PC-3 (cell line): ENCODE data around the gene TYMS. TPM values are rescaled to one million over a fixed set of nuclear protein-coding genes. Genes with fewer than 3 reads are reported as not detected.

Source experiments
- ATAC-seq: fragments of 200-7000 bp; cut with Tn5 transposase; 2 replicates; pipeline ENCODE4 v1.9.1; 2020; ENCODE audit warnings: mild to moderate bottlenecking, moderate library complexity
- BruUV-seq: library from RNA; stranded (reverse); fragments of 400-500 nt; replicated peaks from 2 replicates; lab custom pipeline; 2021; lab: Mats Ljungman, UMichigan
- CTCF ChIA-PET: fragments of 300-600 bp; sonication (Branson Sonifier 250); formaldehyde crosslinking; loops from one replicate; lab custom pipeline; 2022; ENCODE audit warnings: antibody characterized with exemption; lab: Charles Lee
- POLR2A ChIA-PET: fragments of 300-600 bp; sonication (Branson Sonifier 250); formaldehyde crosslinking; loops from one replicate; lab custom pipeline; 2022; ENCODE audit warnings: antibody characterized with exemption; ENCODE audit not compliant: unreplicated experiment; lab: Charles Lee
- DNase-seq: peaks from one replicate; pipeline ENCODE4 v3.0.0-alpha.2; 2015
- H2AFZ ChIP-seq: fragments of 300-600 bp; sonication (generic); 2 replicates; pipeline ENCODE4 v1.6.0; 2016; ENCODE audit warnings: antibody characterized with exemption, low read length
- H3F3A ChIP-seq: fragments of 300-600 bp; sonication (generic); one replicate; pipeline ENCODE4 v1.6.0; 2017; ENCODE audit warnings: antibody characterized with exemption, low read length, control low read depth, mild to moderate bottlenecking; ENCODE audit not compliant: unreplicated experiment
- H3K27ac ChIP-seq: fragments of 300-600 bp; sonication (generic); 2 replicates; pipeline ENCODE4 v1.5.1; 2016; ENCODE audit warnings: mild to moderate bottlenecking, low read length
- H3K27me3 ChIP-seq: fragments of 300-600 bp; sonication (generic); 2 replicates; pipeline ENCODE4 v1.6.1; 2016; ENCODE audit warnings: low read length, mixed read lengths
- H3K36me3 ChIP-seq: fragments of 300-600 bp; sonication (generic); 2 replicates; pipeline ENCODE4 v1.6.1; 2016; ENCODE audit warnings: low read depth, mixed run types, low read length, mixed read lengths
- H3K4me1 ChIP-seq: fragments of 300-600 bp; sonication (generic); 2 replicates; pipeline ENCODE4 v1.5.1; 2016; ENCODE audit warnings: low read length; ENCODE audit not compliant: insufficient read depth
- H3K4me2 ChIP-seq: fragments of 300-600 bp; sonication (generic); 2 replicates; pipeline ENCODE4 v1.6.0; 2016; ENCODE audit warnings: low read length
- H3K4me3 ChIP-seq: fragments of 300-600 bp; sonication (generic); 2 replicates; pipeline ENCODE4 v1.5.1; 2016; ENCODE audit warnings: mild to moderate bottlenecking, low read length, mixed read lengths
- H3K79me2 ChIP-seq: fragments of 300-600 bp; sonication (generic); 2 replicates; pipeline ENCODE4 v1.6.1; 2017; ENCODE audit warnings: low read length, mixed read lengths
- H3K9ac ChIP-seq: fragments of 300-600 bp; sonication (generic); 2 replicates; pipeline ENCODE4 v1.6.0; 2016; ENCODE audit warnings: mild to moderate bottlenecking, low read length
- H3K9me2 ChIP-seq: fragments of 300-600 bp; sonication (generic); replicated peaks from 2 replicates; pipeline ENCODE4 v1.6.1; 2016; ENCODE audit warnings: mixed run types, low read length, mixed read lengths
- H3K9me3 ChIP-seq: fragments of 300-600 bp; sonication (generic); 2 replicates; pipeline ENCODE4 v1.6.1; 2016; ENCODE audit warnings: low read length, mixed read lengths
- H4K20me1 ChIP-seq: fragments of 300-600 bp; sonication (generic); 2 replicates; pipeline ENCODE4 v1.6.1; 2016; ENCODE audit warnings: low read length, mixed read lengths
- EZH2 ChIP-seq: fragments of 300-600 bp; sonication (generic); IDR thresholded peaks from one replicate; pipeline ENCODE4 v1.6.1; 2017; ENCODE audit warnings: antibody characterized with exemption, mild to moderate bottlenecking, low read length; ENCODE audit not compliant: unreplicated experiment
- EZH2phosphoT487 ChIP-seq: fragments of 300-600 bp; sonication (generic); IDR thresholded peaks from 2 replicates; pipeline ENCODE4 v1.6.1; 2018; ENCODE audit warnings: mild to moderate bottlenecking, antibody characterized with exemption, low read length, borderline replicate concordance
- intact Hi-C: fragments of 100-400 bp; cut with micrococcal nuclease; formaldehyde crosslinking; loops from 2 replicates; pipeline ENCODE4 v1.9.0; 2023
- total RNA-seq: library from RNA; depleted of rRNA; stranded (reverse); fragments of >200 nt; gene quantifications from 2 replicates; pipeline ENCODE4 v1.2.3, GENCODE V29; 2014
- TF ChIP-seq, protein P1 (sequence below): fragments of 300-600 bp; sonication (generic); conservative IDR thresholded peaks from 2 replicates; pipeline ENCODE4 v1.5.1; 2017; ENCODE audit warnings: antibody characterized with exemption, low read depth, mild to moderate bottlenecking, low read length

TYMS gene
- total RNA-seq, 1 experiment from 2014 or later: 63.2 TPM

DNA sequence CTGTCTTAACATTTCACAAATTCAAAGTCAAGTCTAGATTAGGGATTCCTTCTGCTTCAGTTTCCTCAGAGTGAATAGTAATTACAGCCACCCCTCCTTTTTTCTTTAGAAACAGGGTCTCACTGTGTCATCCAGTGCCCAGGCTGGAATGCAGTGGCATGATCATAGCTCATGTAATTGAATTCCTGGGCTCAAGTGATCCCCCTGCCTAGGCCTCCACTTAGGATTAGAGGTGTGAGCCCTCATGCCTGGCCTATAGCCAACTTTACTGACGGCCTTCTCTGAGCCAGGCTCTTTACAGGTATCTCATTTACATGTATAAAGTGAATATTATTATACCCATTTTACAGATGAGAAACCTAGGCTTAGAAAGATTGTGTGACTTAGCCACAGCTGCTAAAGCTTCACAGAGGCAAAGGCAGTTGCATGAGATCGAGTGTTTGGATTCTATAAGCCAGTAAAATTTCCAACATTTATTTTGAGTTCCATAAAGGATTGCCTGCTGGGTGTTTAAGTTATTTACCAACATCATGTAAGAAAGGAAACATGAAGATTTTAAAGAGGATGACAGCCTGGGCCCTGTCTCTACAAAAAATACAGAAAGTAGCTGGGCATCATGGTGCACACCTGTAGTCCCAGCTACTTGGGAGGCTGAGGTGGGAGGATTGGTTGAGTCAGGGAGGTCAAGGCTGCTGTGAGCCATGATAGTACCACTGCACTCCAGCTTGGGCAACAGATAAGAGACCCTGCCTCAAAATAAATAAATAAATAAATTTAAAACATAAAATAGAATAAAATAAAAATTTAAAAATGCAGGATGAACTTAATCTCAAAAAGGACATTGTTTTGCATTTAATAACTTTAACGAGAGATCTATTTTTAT lies 53.2 kb downstream of the TYMS start:
- ATAC-seq: no peak
- Histone ChIP-seq H3K9me2 (no peaks in the 10 kb centered on the region), H2AFZ (no peak overlapping the region), H3K4me1 (peaks cover 13% of the 10 kb centered on the region), H3K9me3 (no peaks in the 10 kb centered on the region), H3K4me2 (peak overlapping the region; percentile 89), H3K4me3 (peak overlapping the region; percentile 80), H3K79me2 (peaks cover 43% of the 10 kb centered on the region), H3K27me3 (no peaks in the 10 kb centered on the region), H3K36me3 (peaks cover 3% of the 10 kb centered on the region; the same call in 1 of the 2 replicates), H4K20me1 (no peaks in the 10 kb centered on the region), H3K27ac (no peak overlapping the region), H3K9ac (peak overlapping the region; percentile 92), H3F3A (no peaks in the 10 kb centered on the region)
- BruUV-seq: no TSS peak
- intact Hi-C loops: loop anchor here (1.0 kb wide), 1 partner anchor 7 kb away; no protein-coding TSS in a partner anchor
- CTCF ChIA-PET: no interaction called here
- TF ChIP-seq, protein P1, sequence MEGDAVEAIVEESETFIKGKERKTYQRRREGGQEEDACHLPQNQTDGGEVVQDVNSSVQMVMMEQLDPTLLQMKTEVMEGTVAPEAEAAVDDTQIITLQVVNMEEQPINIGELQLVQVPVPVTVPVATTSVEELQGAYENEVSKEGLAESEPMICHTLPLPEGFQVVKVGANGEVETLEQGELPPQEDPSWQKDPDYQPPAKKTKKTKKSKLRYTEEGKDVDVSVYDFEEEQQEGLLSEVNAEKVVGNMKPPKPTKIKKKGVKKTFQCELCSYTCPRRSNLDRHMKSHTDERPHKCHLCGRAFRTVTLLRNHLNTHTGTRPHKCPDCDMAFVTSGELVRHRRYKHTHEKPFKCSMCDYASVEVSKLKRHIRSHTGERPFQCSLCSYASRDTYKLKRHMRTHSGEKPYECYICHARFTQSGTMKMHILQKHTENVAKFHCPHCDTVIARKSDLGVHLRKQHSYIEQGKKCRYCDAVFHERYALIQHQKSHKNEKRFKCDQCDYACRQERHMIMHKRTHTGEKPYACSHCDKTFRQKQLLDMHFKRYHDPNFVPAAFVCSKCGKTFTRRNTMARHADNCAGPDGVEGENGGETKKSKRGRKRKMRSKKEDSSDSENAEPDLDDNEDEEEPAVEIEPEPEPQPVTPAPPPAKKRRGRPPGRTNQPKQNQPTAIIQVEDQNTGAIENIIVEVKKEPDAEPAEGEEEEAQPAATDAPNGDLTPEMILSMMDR: no peak
- TF ChIP-seq EZH2phosphoT487: no peak
- TF ChIP-seq EZH2: no peak
- no peak for DNase-seq
- POLR2A ChIA-PET: no interaction called here

DNA sequence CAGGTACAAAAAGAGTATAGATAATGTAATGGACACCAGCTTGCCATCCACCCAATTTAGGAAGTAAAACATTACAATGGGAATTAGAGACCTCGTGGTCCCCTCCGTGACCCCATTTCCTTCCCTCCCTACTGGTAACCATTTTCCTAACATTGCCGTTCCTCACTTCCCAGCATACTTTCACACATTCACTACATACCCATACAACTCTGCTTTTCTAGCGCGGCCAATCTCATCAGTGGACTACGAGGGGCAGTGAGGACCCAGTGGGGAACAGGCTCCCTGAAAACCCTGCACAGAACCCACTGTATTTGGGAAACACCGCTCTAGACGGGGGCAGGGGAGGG lies 53.8 kb downstream of the TYMS start:
- TF ChIP-seq, protein P1: no peak
- TF ChIP-seq EZH2: no peak
- TF ChIP-seq EZH2phosphoT487: no peak
- peak; percentile 1 for ATAC-seq
- intact Hi-C loops: loop anchor here (1.0 kb wide), 1 partner anchor 8 kb away; no protein-coding TSS in a partner anchor
- Histone ChIP-seq H3K4me1 (peaks cover 13% of the 10 kb centered on the region), H3K27ac (peak overlapping the region; percentile 63), H3K36me3 (peaks cover 3% of the 10 kb centered on the region; the same call in 1 of the 2 replicates), H3K9me2 (no peaks in the 10 kb centered on the region), H3F3A (no peaks in the 10 kb centered on the region), H4K20me1 (no peaks in the 10 kb centered on the region), H3K27me3 (no peaks in the 10 kb centered on the region), H3K9ac (peak overlapping the region; percentile 92), H3K4me2 (peak overlapping the region; percentile 89), H3K9me3 (no peaks in the 10 kb centered on the region), H3K4me3 (peak overlapping the region; percentile 80), H3K79me2 (peaks cover 43% of the 10 kb centered on the region), H2AFZ (peak overlapping the region; percentile 79)
- ChIA-PET POLR2A (no interaction called here), CTCF (no interaction called here)
- no TSS peak for BruUV-seq
- no peak for DNase-seq
